HCT116 (cell line): ENCODE measurements around the gene LLGL2. TPM values are rescaled to one million over a fixed set of nuclear protein-coding genes. Genes with fewer than 3 reads are reported as not detected.

Experiments used
- ATAC-seq: fragments of 200-7000 bp; cut with Tn5 transposase; 2 replicates; pipeline ENCODE4 v1.9.1; 2020; ENCODE audit warnings: mild to moderate bottlenecking, moderate library complexity
- BruUV-seq: library from RNA; stranded (reverse); fragments of 400-500 nt; replicated peaks from 2 replicates; lab custom pipeline; 2021; lab: Mats Ljungman, UMichigan
- CTCF ChIA-PET: fragments of 300-600 bp; sonication (Branson Sonifier 250); formaldehyde crosslinking; loops from one replicate; lab custom pipeline; 2021; ENCODE audit warnings: antibody characterized with exemption; lab: Charles Lee
- POLR2A ChIA-PET: fragments of 300-600, 350-600 bp; sonication (Branson Sonifier 250); formaldehyde crosslinking; loops from one replicate; lab custom pipeline; 2021; ENCODE audit warnings: antibody characterized with exemption; lab: Charles Lee
- RAD21 ChIA-PET, 2 experiments: fragments of 300-600 bp; sonication (Branson Sonifier 250); formaldehyde crosslinking; loops; one replicate each; lab custom pipeline; 2023; ENCODE audit warnings: low total read pairs in 2 of 2; ENCODE audit not compliant: uncharacterized antibody in 2 of 2, unreplicated experiment in 2 of 2, low non-redundant PET in 1 of 2; lab: Charles Lee
- DNase-seq: peaks from one replicate; pipeline ENCODE4 v3.0.0-alpha.2; 2010; ENCODE audit warnings: low read depth, low spot score
- H2AFZ ChIP-seq: fragments of 200-600 bp; shearing (Covaris generic), sonication (generic); 2 replicates; pipeline ENCODE4 v1.6.1; 2017; ENCODE audit warnings: low read depth, mixed run types, mixed read lengths, antibody characterized with exemption, low read length; ENCODE audit not compliant: poor library complexity, severe bottlenecking
- H3K27ac ChIP-seq: 2 replicates; pipeline ENCODE4 v1.5.1; 2012; ENCODE audit warnings: low read depth, low read length
- H3K27me3 ChIP-seq: fragments of 200-600 bp; sonication (generic); 2 replicates; pipeline ENCODE4 v1.6.1; 2016; ENCODE audit warnings: mixed run types, low read length, mixed read lengths; ENCODE audit not compliant: insufficient read depth
- H3K36me3 ChIP-seq, 2 experiments: fragments of 200-500 bp in 1 of 2; fragments of 200-600 bp in 1 of 2; sonication (Bioruptor generic) in 1 of 2; sonication (generic) in 1 of 2; 2 replicates each; pipeline versions ENCODE4 v1.5.1 to v1.6.1; 2014 to 2016; ENCODE audit warnings: low read length in 2 of 2, inconsistent platforms in 1 of 2, mixed read lengths in 1 of 2, mixed run types in 1 of 2; ENCODE audit not compliant: insufficient read depth in 2 of 2, control insufficient read depth in 1 of 2
- H3K4me1 ChIP-seq, 2 experiments: fragments of 200-600 bp in 1 of 2; sonication (generic) in 1 of 2; 2 replicates each; pipeline versions ENCODE4 v1.5.1 to v1.6.1; 2012 to 2017; ENCODE audit warnings: low read length in 2 of 2, inconsistent platforms in 1 of 2, mild to moderate bottlenecking in 1 of 2, mixed read lengths in 1 of 2, mixed run types in 1 of 2, moderate library complexity in 1 of 2; ENCODE audit not compliant: insufficient read depth in 2 of 2, control insufficient read depth in 1 of 2
- H3K4me2 ChIP-seq: fragments of 200-600 bp; sonication (generic); 2 replicates; pipeline ENCODE4 v1.6.1; 2017; ENCODE audit warnings: mixed run types, low read length, mixed read lengths
- H3K4me3 ChIP-seq, 2 experiments: fragments of 200-600 bp in 1 of 2; sonication (generic) in 1 of 2; replicated peaks in 1 of 2; 2 replicates each; pipeline ENCODE4 v1.5.1; 2011 to 2016; ENCODE audit warnings: low read length in 2 of 2, control low read depth in 1 of 2, low read depth in 1 of 2, mild to moderate bottlenecking in 1 of 2, mixed read lengths in 1 of 2, mixed run types in 1 of 2
- H3K79me2 ChIP-seq: fragments of 200-600 bp; sonication (generic); 2 replicates; pipeline ENCODE4 v1.6.1; 2017; ENCODE audit warnings: mild to moderate bottlenecking, mixed run types, low read length, moderate library complexity, mixed read lengths; ENCODE audit not compliant: insufficient read depth
- H3K9ac ChIP-seq: fragments of 200-600 bp; sonication (generic); 2 replicates; pipeline ENCODE4 v1.6.1; 2016; ENCODE audit warnings: low read length, mixed read lengths
- H3K9me2 ChIP-seq: fragments of 200-600 bp; sonication (generic), shearing (Covaris generic); 2 replicates; pipeline ENCODE4 v1.6.1; 2017; ENCODE audit warnings: mixed run types, mild to moderate bottlenecking, moderate library complexity; ENCODE audit not compliant: insufficient read depth
- H3K9me3 ChIP-seq, 2 experiments: fragments of 200-500 bp in 1 of 2; fragments of 200-600 bp in 1 of 2; sonication (Bioruptor generic) in 1 of 2; sonication (generic) in 1 of 2; 2 replicates each; pipeline ENCODE4 v1.6.1; 2014 to 2017; ENCODE audit warnings: low read length in 2 of 2, mixed read lengths in 2 of 2, inconsistent platforms in 1 of 2, low read depth in 1 of 2, mild to moderate bottlenecking in 1 of 2, mixed run types in 1 of 2, moderate library complexity in 1 of 2; ENCODE audit not compliant: control insufficient read depth in 1 of 2, insufficient read depth in 1 of 2
- H4K20me1 ChIP-seq: fragments of 200-600 bp; sonication (generic), shearing (Covaris generic); 2 replicates; pipeline ENCODE4 v1.6.1; 2017; ENCODE audit warnings: mixed run types, mild to moderate bottlenecking, moderate library complexity; ENCODE audit not compliant: insufficient read depth
- CBX3 ChIP-seq: IDR thresholded peaks from 2 replicates; pipeline ENCODE4 v1.6.1; 2012; ENCODE audit warnings: low read depth
- CEBPB ChIP-seq: IDR thresholded peaks from 2 replicates; pipeline ENCODE4 v1.6.1; 2012; ENCODE audit warnings: low read depth
- EGR1 ChIP-seq: IDR thresholded peaks from 2 replicates; pipeline ENCODE4 v1.6.1; 2012; ENCODE audit warnings: low read depth
- ELF1 ChIP-seq: IDR thresholded peaks from 2 replicates; pipeline ENCODE4 v1.6.1; 2012; ENCODE audit warnings: low read depth, borderline replicate concordance
- EZH2 ChIP-seq: fragments of 200-600 bp; sonication (generic); IDR thresholded peaks from 2 replicates; pipeline ENCODE4 v1.6.1; 2017; ENCODE audit warnings: antibody characterized with exemption, mixed run types
- EZH2phosphoT487 ChIP-seq: fragments of 200-600 bp; IDR thresholded peaks from 2 replicates; pipeline ENCODE4 v1.6.1; 2018; ENCODE audit warnings: antibody characterized with exemption, borderline replicate concordance
- JUND ChIP-seq: IDR thresholded peaks from 2 replicates; pipeline ENCODE4 v1.6.1; 2012
- POLR2A ChIP-seq: IDR thresholded peaks from 2 replicates; pipeline ENCODE4 v1.7.0; 2011; ENCODE audit warnings: borderline replicate concordance; ENCODE audit not compliant: insufficient read depth, insufficient read length; ENCODE audit errors: extremely low read depth
- POLR2AphosphoS5 ChIP-seq: IDR thresholded peaks from 2 replicates; pipeline ENCODE4 v1.6.1; 2011; ENCODE audit warnings: mild to moderate bottlenecking, low read depth, low read length, moderate library complexity
- RAD21 ChIP-seq: IDR thresholded peaks from 2 replicates; pipeline ENCODE4 v1.6.1; 2012; ENCODE audit warnings: low read depth, mild to moderate bottlenecking
- SIN3A ChIP-seq: IDR thresholded peaks from 2 replicates; pipeline ENCODE4 v1.6.1; 2012; ENCODE audit warnings: low read depth
- SP1 ChIP-seq: IDR thresholded peaks from 2 replicates; pipeline ENCODE4 v1.6.1; 2012; ENCODE audit warnings: low read depth
- TCF7L2 ChIP-seq: IDR thresholded peaks from 2 replicates; pipeline ENCODE4 v1.7.0; 2011; ENCODE audit warnings: borderline replicate concordance, inconsistent platforms; ENCODE audit not compliant: insufficient read depth, insufficient read length; ENCODE audit errors: extremely low read depth
- YY1 ChIP-seq: IDR thresholded peaks from 2 replicates; pipeline ENCODE4 v1.6.1; 2011; ENCODE audit warnings: low read length, low read depth, moderate library complexity, mild to moderate bottlenecking; ENCODE audit not compliant: insufficient replicate concordance; ENCODE audit errors: extremely low read depth
- ZFX ChIP-seq: fragments of 450-650 bp; IDR thresholded peaks from 2 replicates; pipeline ENCODE4 v1.6.1; 2017
- intact Hi-C: fragments of 100-400 bp; cut with micrococcal nuclease; formaldehyde crosslinking; loops from 2 replicates; pipeline ENCODE4 v1.10.0; 2022
- total RNA-seq: library from RNA; stranded (reverse); gene quantifications from one replicate; pipeline ENCODE4 v1.2.1, GENCODE V29; 2021; ENCODE audit not compliant: unreplicated experiment
- TF ChIP-seq, protein P1 (sequence below): IDR thresholded peaks from 2 replicates; pipeline ENCODE4 v1.6.1; 2012
- TF ChIP-seq, protein P2 (sequence below): IDR thresholded peaks from 2 replicates; pipeline ENCODE4 v1.6.1; 2012; ENCODE audit warnings: low read depth
- TF ChIP-seq, protein P3 (sequence below): IDR thresholded peaks from 2 replicates; pipeline ENCODE4 v1.6.1; 2011; ENCODE audit warnings: mild to moderate bottlenecking, low read length, moderate library complexity; ENCODE audit not compliant: insufficient replicate concordance; ENCODE audit errors: extremely low read depth
- TF ChIP-seq, protein P4 (sequence below), 3 experiments: fragments of 200-600 bp in 1 of 3; sonication (generic) in 1 of 3; IDR thresholded peaks in 2 of 3; conservative IDR thresholded peaks in 1 of 3; 2 replicates each; pipeline ENCODE4 v1.5.1; 2012 to 2017; ENCODE audit warnings: low read depth in 2 of 3, low read length in 2 of 3, antibody characterized with exemption in 1 of 3, borderline replicate concordance in 1 of 3, control low read depth in 1 of 3, mild to moderate bottlenecking in 1 of 3, mixed read lengths in 1 of 3, mixed run types in 1 of 3, moderate library complexity in 1 of 3; ENCODE audit not compliant: insufficient read depth in 1 of 3
- TF ChIP-seq, protein P5 (sequence below): IDR thresholded peaks from 2 replicates; pipeline ENCODE4 v1.6.1; 2012

Gene LLGL2
- total RNA-seq, 1 experiment from 2014 or later: 209 TPM

DNA sequence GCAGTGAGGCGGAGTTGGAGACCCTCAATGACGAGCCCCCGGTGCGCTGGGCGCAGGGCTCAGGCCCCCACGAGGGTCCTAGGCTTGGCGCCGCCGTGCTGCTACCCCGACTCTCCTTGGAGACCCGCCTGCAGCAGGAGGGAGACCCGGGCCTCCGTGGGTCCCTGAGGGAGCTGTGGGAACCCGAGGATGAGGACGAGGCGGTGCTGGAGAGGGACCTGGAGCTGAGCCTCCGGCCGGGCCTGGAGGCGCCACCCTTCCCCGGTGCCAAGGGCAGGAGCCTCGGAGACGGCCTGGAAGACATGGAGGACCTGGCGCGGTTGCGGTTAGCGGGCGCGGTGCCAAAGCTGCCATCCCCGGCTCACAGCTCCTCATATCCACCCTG is 64.4 kb downstream of the LLGL2 start:
- Histone ChIP-seq H3K4me1 (peaks cover 10 to 33% of the 10 kb centered on the region in 2 experiments; a peak in 3 of 4 replicates), H3K9me3 (no peaks in the 10 kb centered on the region), H3K27me3 (no peaks in the 10 kb centered on the region), H3K4me2 (peak overlapping the region; percentile 71), H4K20me1 (no peaks in the 10 kb centered on the region), H3K4me3 (peak overlapping the region; percentile 38 to 39; a peak in 3 of 4 replicates), H2AFZ (no peak overlapping the region), H3K9me2 (no peaks in the 10 kb centered on the region), H3K36me3 (no peaks in the 10 kb centered on the region), H3K27ac (peak overlapping the region; percentile 50; the same call in 1 of the 2 replicates), H3K79me2 (no peaks in the 10 kb centered on the region), H3K9ac (no peak overlapping the region)
- ATAC-seq (no peak), DNase-seq (no peak)
- ChIA-PET RAD21 (interaction anchor here in 1 of 2 experiments (0.6 kb wide), 1 partner anchor 10 kb away, joined by 3 read pairs; no protein-coding TSS in a partner anchor), CTCF (interaction anchor here (4.3 kb wide), 1 partner anchor 12 kb away, joined by 45 read pairs; no protein-coding TSS in a partner anchor), POLR2A (no interaction called here)
- no TSS peak for BruUV-seq
- intact Hi-C loops: no loop called here
- TF ChIP-seq, protein P1, sequence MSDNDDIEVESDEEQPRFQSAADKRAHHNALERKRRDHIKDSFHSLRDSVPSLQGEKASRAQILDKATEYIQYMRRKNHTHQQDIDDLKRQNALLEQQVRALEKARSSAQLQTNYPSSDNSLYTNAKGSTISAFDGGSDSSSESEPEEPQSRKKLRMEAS: no peak
- TF ChIP-seq, protein P2, sequence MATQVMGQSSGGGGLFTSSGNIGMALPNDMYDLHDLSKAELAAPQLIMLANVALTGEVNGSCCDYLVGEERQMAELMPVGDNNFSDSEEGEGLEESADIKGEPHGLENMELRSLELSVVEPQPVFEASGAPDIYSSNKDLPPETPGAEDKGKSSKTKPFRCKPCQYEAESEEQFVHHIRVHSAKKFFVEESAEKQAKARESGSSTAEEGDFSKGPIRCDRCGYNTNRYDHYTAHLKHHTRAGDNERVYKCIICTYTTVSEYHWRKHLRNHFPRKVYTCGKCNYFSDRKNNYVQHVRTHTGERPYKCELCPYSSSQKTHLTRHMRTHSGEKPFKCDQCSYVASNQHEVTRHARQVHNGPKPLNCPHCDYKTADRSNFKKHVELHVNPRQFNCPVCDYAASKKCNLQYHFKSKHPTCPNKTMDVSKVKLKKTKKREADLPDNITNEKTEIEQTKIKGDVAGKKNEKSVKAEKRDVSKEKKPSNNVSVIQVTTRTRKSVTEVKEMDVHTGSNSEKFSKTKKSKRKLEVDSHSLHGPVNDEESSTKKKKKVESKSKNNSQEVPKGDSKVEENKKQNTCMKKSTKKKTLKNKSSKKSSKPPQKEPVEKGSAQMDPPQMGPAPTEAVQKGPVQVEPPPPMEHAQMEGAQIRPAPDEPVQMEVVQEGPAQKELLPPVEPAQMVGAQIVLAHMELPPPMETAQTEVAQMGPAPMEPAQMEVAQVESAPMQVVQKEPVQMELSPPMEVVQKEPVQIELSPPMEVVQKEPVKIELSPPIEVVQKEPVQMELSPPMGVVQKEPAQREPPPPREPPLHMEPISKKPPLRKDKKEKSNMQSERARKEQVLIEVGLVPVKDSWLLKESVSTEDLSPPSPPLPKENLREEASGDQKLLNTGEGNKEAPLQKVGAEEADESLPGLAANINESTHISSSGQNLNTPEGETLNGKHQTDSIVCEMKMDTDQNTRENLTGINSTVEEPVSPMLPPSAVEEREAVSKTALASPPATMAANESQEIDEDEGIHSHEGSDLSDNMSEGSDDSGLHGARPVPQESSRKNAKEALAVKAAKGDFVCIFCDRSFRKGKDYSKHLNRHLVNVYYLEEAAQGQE: no peak
- no peak for TF ChIP-seq SP1
- TF ChIP-seq POLR2A: no peak
- no peak for TF ChIP-seq TCF7L2
- no peak for TF ChIP-seq RAD21
- TF ChIP-seq CBX3: no peak
- no peak for TF ChIP-seq ELF1
- no peak for TF ChIP-seq SIN3A
- no peak for TF ChIP-seq EZH2phosphoT487
- TF ChIP-seq, protein P3, sequence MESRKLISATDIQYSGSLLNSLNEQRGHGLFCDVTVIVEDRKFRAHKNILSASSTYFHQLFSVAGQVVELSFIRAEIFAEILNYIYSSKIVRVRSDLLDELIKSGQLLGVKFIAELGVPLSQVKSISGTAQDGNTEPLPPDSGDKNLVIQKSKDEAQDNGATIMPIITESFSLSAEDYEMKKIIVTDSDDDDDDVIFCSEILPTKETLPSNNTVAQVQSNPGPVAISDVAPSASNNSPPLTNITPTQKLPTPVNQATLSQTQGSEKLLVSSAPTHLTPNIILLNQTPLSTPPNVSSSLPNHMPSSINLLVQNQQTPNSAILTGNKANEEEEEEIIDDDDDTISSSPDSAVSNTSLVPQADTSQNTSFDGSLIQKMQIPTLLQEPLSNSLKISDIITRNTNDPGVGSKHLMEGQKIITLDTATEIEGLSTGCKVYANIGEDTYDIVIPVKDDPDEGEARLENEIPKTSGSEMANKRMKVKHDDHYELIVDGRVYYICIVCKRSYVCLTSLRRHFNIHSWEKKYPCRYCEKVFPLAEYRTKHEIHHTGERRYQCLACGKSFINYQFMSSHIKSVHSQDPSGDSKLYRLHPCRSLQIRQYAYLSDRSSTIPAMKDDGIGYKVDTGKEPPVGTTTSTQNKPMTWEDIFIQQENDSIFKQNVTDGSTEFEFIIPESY: no peak
- TF ChIP-seq JUND: no peak
- no peak for TF ChIP-seq ZFX
- no peak for TF ChIP-seq EZH2
- TF ChIP-seq, protein P4, sequence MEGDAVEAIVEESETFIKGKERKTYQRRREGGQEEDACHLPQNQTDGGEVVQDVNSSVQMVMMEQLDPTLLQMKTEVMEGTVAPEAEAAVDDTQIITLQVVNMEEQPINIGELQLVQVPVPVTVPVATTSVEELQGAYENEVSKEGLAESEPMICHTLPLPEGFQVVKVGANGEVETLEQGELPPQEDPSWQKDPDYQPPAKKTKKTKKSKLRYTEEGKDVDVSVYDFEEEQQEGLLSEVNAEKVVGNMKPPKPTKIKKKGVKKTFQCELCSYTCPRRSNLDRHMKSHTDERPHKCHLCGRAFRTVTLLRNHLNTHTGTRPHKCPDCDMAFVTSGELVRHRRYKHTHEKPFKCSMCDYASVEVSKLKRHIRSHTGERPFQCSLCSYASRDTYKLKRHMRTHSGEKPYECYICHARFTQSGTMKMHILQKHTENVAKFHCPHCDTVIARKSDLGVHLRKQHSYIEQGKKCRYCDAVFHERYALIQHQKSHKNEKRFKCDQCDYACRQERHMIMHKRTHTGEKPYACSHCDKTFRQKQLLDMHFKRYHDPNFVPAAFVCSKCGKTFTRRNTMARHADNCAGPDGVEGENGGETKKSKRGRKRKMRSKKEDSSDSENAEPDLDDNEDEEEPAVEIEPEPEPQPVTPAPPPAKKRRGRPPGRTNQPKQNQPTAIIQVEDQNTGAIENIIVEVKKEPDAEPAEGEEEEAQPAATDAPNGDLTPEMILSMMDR (IDR thresholded peaks at IDR 0.05 in 2 of 3, conservative IDR thresholded peaks at IDR 0.05 in 1 of 3; ENCODE audit: borderline replicate concordance in 1 of 3, insufficient read depth in 1 of 3, low read depth in 2 of 3, low read length in 2 of 3): no peak
- no peak for TF ChIP-seq POLR2AphosphoS5
- TF ChIP-seq EGR1: no peak
- TF ChIP-seq, protein P5, sequence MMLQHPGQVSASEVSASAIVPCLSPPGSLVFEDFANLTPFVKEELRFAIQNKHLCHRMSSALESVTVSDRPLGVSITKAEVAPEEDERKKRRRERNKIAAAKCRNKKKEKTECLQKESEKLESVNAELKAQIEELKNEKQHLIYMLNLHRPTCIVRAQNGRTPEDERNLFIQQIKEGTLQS: no peak
- TF ChIP-seq YY1: no peak
- TF ChIP-seq CEBPB: no peak
